GM19351 (cell line): Measurements from ENCODE around the gene PCSK4.
"Not testable (repeated sequence)": the region's sequence is repeated elsewhere in the genome, so short reads cannot be mapped to it uniquely, and the experiment has no call there.

ENCODE experiments used
- ATAC-seq: cut with Tn5 transposase; IDR thresholded peaks from one replicate; pipeline ENCODE4 v1.9.1; 2021; ENCODE audit warnings: mild to moderate bottlenecking, moderate library complexity; ENCODE audit not compliant: unreplicated experiment

The PCSK4 gene

GRCh38 chr19:1505991-1506881, 16.1 kb upstream of the PCSK4 start:
- ATAC-seq, result no peak

GRCh38 chr19:1505012-1505411, 14.9 kb upstream of the PCSK4 start:
- no peak for ATAC-seq

- no peak for ATAC-seq
Observed at GRCh38 chr19:1503925-1504773, 14.0 kb upstream of the PCSK4 start.

GRCh38 chr19:1503089-1503924, 13.2 kb upstream of the PCSK4 start:
- no peak for ATAC-seq

GRCh38 chr19:1502433-1503088, 12.4 kb upstream of the PCSK4 start:
- no peak for ATAC-seq

- ATAC-seq, result no peak
Observed at GRCh38 chr19:1501200-1501595, 11.0 kb upstream of the PCSK4 start.

- ATAC-seq, result not testable (repeated sequence)
Observed at GRCh38 chr19:1499231-1499630, 9.1 kb upstream of the PCSK4 start.

- no peak for ATAC-seq
Observed at GRCh38 chr19:1497578-1498235, 7.6 kb upstream of the PCSK4 start.

- ATAC-seq, result no peak
Observed at GRCh38 chr19:1496714-1497577, 6.8 kb upstream of the PCSK4 start.

GRCh38 chr19:1495799-1496713, 5.9 kb upstream of the PCSK4 start:
- ATAC-seq, result no peak

- no peak for ATAC-seq
Observed at GRCh38 chr19:1495051-1495798, 5.1 kb upstream of the PCSK4 start.

- no peak for ATAC-seq
Observed at GRCh38 chr19:1494115-1494815, 4.1 kb upstream of the PCSK4 start.

- no peak for ATAC-seq
Observed at GRCh38 chr19:1492474-1493006, 2.4 kb upstream of the PCSK4 start.

GRCh38 chr19:1491849-1492170, 1.7 kb upstream of the PCSK4 start:
- ATAC-seq, result no peak

GRCh38 chr19:1491114-1491848, 1.1 kb upstream of the PCSK4 start, which contains the start of gene REEP6:
TSS of gene REEP6 (plus strand) at chr19:1491181. CDS start at chr19:1491270, 89 bp downstream.
- no peak for ATAC-seq
